Measurements from ENCODE around the gene IGSF22. TPM values are rescaled to one million over a fixed set of nuclear protein-coding genes. Genes with fewer than 3 reads are reported as not detected.

Gene IGSF22
- total and polyA plus RNA-seq, 2 of the 8 experiments (the other 6 are each of a cell fraction or from before 2014, with no cell fraction given), result 0.14 TPM; not detected in 1

GRCh38 chr11:18704698-18705097 lies 21.3 kb downstream of the IGSF22 start (continued):
- no peak for TF ChIP-seq HDAC6 (IDR thresholded peaks at IDR 0.05; ENCODE audit: low read depth, low read length)
- TF ChIP-seq KDM1A (IDR thresholded peaks at IDR 0.05; ENCODE audit: borderline replicate concordance, low read length), result no peak
- TF ChIP-seq EP300 (IDR thresholded peaks at IDR 0.05; ENCODE audit: borderline replicate concordance in 1 of 2, low read depth in 2 of 2, low read length in 2 of 2), result no peak
- no peak for TF ChIP-seq E2F6 (IDR thresholded peaks at IDR 0.05)
- TF ChIP-seq CEBPB (IDR thresholded peaks at IDR 0.05; ENCODE audit: low read depth, low read length), result no peak
